CD4-positive, alpha-beta T cell (primary cell): Measurements from ENCODE around the gene GIPR. TPM values are rescaled to one million over a fixed set of nuclear protein-coding genes. Genes with fewer than 3 reads are reported as not detected.
A peak's percentile ranks its signal among the peaks of the same experiment; 100 is the strongest.
"Not testable (repeated sequence)": the region's sequence is repeated elsewhere in the genome, so short reads cannot be mapped to it uniquely, and the experiment has no call there.

ENCODE experiments used
- ATAC-seq: fragments of 200-7000 bp; cut with Tn5 transposase; one replicate; pipeline ENCODE4 v1.10.0; 2022; ENCODE audit warnings: mild to moderate bottlenecking; ENCODE audit not compliant: poor library complexity
- CTCF ChIA-PET: fragments of 350-600 bp; sonication (Branson Sonifier 250); formaldehyde crosslinking; loops from one replicate; lab custom pipeline; 2021; ENCODE audit warnings: antibody characterized with exemption, inconsistent platforms; lab: Charles Lee
- POLR2A ChIA-PET: fragments of 350-600 bp; sonication (Branson Sonifier 250); formaldehyde crosslinking; loops from one replicate; lab custom pipeline; 2021; ENCODE audit warnings: antibody characterized with exemption, inconsistent platforms; lab: Charles Lee
- DNase-seq, 14 experiments: peaks; one replicate each; pipeline ENCODE4 v3.0.0-alpha.2; 2013 to 2020; ENCODE audit warnings: mixed read lengths in 2 of 14
- H3K27ac ChIP-seq, 2 donors: one replicate each; pipeline versions ENCODE4 v1.5.1 to v1.7.0; 2013; ENCODE audit warnings: low read length in 2 of 2, low read depth in 1 of 2, mild to moderate bottlenecking in 1 of 2
- H3K27me3 ChIP-seq, 2 experiments: 1 replicate in 1 of 2; 2 replicates in 1 of 2; pipeline versions ENCODE4 v1.6.1 to v1.7.0; 2013; ENCODE audit warnings: low read length in 2 of 2, control low read depth in 1 of 2, mild to moderate bottlenecking in 1 of 2, moderate library complexity in 1 of 2; ENCODE audit not compliant: insufficient read depth in 2 of 2, control insufficient read depth in 1 of 2
- H3K36me3 ChIP-seq: one replicate; pipeline ENCODE4 v1.6.1; 2013; ENCODE audit warnings: low read length, control low read depth; ENCODE audit not compliant: insufficient read depth
- H3K4me1 ChIP-seq: one replicate; pipeline ENCODE4 v1.6.1; 2013; ENCODE audit warnings: low read length, control low read depth; ENCODE audit not compliant: insufficient read depth
- H3K4me3 ChIP-seq: one replicate; pipeline ENCODE4 v1.5.1; 2013; ENCODE audit warnings: mild to moderate bottlenecking, low read length, moderate library complexity
- H3K9me3 ChIP-seq, 2 experiments: 1 replicate in 1 of 2; 2 replicates in 1 of 2; pipeline versions ENCODE4 v1.6.1 to v1.7.0; 2013; ENCODE audit warnings: low read length in 2 of 2, mild to moderate bottlenecking in 2 of 2, control low read depth in 1 of 2, moderate library complexity in 1 of 2; ENCODE audit not compliant: control insufficient read depth in 1 of 2, insufficient read depth in 1 of 2
- H3K27ac Mint-ChIP-seq: one replicate; pipeline ENCODE4 v1.8.0; 2020; ENCODE audit warnings: mixed read lengths
- H3K27me3 Mint-ChIP-seq: one replicate; pipeline ENCODE4 v1.8.0; 2021; ENCODE audit warnings: mixed read lengths
- H3K36me3 Mint-ChIP-seq: one replicate; pipeline ENCODE4 v1.8.0; 2021; ENCODE audit warnings: low read depth, mixed read lengths
- H3K4me1 Mint-ChIP-seq: one replicate; pipeline ENCODE4 v1.8.0; 2021; ENCODE audit warnings: low read depth, mixed read lengths
- H3K4me3 Mint-ChIP-seq: one replicate; pipeline ENCODE4 v1.8.0; 2020; ENCODE audit warnings: mild to moderate bottlenecking, mixed read lengths
- H3K9me3 Mint-ChIP-seq: one replicate; pipeline ENCODE4 v1.8.0; 2020; ENCODE audit warnings: mixed read lengths
- intact Hi-C, 2 experiments: fragments of 100-400 bp; cut with DNase I in 1 of 2; cut with micrococcal nuclease in 1 of 2; formaldehyde crosslinking; loops; one replicate each; pipeline versions ENCODE4 v1.15.1 to v1.9.0; 2023 to 2025; cut with DNase I, micrococcal nuclease
- total RNA-seq, 174 experiments: library from RNA in 2 of 174; stranded (reverse) in 2 of 174; gene quantifications; one replicate each; pipeline ENCODE4 v1.2.3 and lab custom pipeline; 2021 to 2026
- TF ChIP-seq, protein P1 (sequence below): fragments of 200-600 bp; IDR thresholded peaks from one replicate; pipeline ENCODE4 v1.8.0; 2022; ENCODE audit warnings: antibody characterized with exemption, mild to moderate bottlenecking

The GIPR gene
- total RNA-seq, 2 experiments from 2014 or later: 2.4 to 3.0 TPM

DNA sequence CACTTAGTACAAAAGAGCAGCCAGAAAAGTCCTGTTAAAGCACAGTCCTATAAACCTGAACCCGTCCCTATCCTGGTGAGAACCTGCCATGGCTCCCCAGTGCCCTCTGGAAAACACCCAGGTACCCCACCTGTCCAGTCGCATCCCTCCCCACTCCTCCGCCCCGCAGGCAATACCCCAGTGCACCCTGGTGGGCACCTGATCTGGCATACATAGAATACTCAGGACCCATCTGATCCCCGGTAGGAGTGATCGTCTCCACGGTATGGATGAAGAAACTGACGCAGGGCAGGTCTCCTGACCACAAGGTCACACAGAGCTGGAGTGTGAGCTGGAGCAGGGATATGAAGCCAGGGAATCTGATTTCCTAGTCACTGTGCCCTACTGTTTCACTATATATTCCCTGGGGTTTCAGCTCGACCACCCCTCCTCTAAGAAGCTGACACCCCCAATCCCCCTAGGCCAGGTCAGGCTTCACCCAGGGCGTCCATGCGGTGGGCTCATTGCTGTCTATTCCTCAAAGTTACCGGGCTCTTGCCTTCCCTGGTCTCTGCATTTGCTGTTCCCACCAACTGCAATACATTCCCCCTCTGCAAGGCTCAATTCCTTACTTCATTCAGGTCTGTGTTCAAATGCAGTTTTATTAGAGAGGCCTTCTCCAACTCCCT, 50.1 kb downstream of the GIPR start:
- TF ChIP-seq, protein P1, sequence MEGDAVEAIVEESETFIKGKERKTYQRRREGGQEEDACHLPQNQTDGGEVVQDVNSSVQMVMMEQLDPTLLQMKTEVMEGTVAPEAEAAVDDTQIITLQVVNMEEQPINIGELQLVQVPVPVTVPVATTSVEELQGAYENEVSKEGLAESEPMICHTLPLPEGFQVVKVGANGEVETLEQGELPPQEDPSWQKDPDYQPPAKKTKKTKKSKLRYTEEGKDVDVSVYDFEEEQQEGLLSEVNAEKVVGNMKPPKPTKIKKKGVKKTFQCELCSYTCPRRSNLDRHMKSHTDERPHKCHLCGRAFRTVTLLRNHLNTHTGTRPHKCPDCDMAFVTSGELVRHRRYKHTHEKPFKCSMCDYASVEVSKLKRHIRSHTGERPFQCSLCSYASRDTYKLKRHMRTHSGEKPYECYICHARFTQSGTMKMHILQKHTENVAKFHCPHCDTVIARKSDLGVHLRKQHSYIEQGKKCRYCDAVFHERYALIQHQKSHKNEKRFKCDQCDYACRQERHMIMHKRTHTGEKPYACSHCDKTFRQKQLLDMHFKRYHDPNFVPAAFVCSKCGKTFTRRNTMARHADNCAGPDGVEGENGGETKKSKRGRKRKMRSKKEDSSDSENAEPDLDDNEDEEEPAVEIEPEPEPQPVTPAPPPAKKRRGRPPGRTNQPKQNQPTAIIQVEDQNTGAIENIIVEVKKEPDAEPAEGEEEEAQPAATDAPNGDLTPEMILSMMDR: no peak
- intact Hi-C loops: loop anchor here (1.0 to 5.0 kb wide), 8 partner anchors 12 to 629 kb away; partner anchors contain the start of genes FBXO46 (in 2 of the 2), QPCTL (in 2 of the 2), CCDC61 (in 1 of the 2) and FOXA3 (in 1 of the 2)
- ChIA-PET POLR2A (interaction anchor here (0.7 to 4.0 kb wide), 12 partner anchors 9 to 539 kb away, joined by 3 to 56 read pairs (median 6); partner anchors contain the start of genes BLOC1S3, FBXO46, FOSB and OPA3), CTCF (interaction anchor here (1.1 to 3.9 kb wide), 4 partner anchors 12 to 239 kb away, joined by 5 to 22 read pairs (median 10); partner anchors contain the start of genes FBXO46 and QPCTL)
- Mint-ChIP-seq H3K9me3 (no peaks in the 10 kb centered on the region), H3K36me3 (peaks cover 27% of the 10 kb centered on the region), H3K4me3 (peak overlapping the region; percentile 90), H3K27me3 (no peaks in the 10 kb centered on the region), H3K4me1 (peaks cover 42% of the 10 kb centered on the region), H3K27ac (peak overlapping the region; percentile 89)
- H3K27me3 ChIP-seq: no peaks in the 10 kb centered on the region
- H3K9me3 ChIP-seq: no peaks in the 10 kb centered on the region
- peaks cover 28% of the 10 kb centered on the region for H3K4me1 ChIP-seq
- peak overlapping the region; percentile 78 for H3K4me3 ChIP-seq
- peak overlapping the region; percentile 80 to 96 for H3K27ac ChIP-seq
- ATAC-seq (no peak), DNase-seq (no peak)
- H3K36me3 ChIP-seq: peaks cover 26% of the 10 kb centered on the region

DNA sequence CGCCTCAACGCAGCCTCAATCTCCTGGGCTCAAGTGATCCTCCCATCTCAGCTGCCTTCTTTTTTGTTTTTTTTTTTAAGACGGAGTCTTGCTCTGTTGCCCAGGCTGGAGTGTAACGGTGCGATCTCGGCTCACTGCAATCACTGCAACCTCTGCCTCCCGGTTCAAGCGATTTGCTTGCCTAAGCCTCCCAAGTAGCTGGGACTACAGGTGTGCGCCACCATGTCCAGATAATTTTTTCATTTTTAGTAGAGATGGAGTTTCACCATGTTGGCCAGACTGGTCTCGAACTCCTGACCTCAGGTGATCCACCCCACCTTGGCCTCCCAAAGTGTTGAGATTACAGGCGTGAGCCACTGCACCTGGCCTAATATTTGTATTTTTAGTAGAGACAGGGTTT, 52.0 kb downstream of the GIPR start:
- H3K4me3 Mint-ChIP-seq, H3K9me3 ChIP-seq, H3K27me3 ChIP-seq, DNase-seq, intact Hi-C loops, H3K4me3 ChIP-seq, POLR2A ChIA-PET, H3K27me3 Mint-ChIP-seq, H3K27ac ChIP-seq, H3K9me3 Mint-ChIP-seq, ATAC-seq: not testable (repeated sequence)
- H3K36me3 Mint-ChIP-seq: peaks cover 33% of the 10 kb centered on the region
- H3K27ac Mint-ChIP-seq: peak overlapping the region; percentile 43
- H3K4me1 ChIP-seq: peaks cover 27% of the 10 kb centered on the region
- peaks cover 29% of the 10 kb centered on the region for H3K36me3 ChIP-seq
- H3K4me1 Mint-ChIP-seq: peaks cover 45% of the 10 kb centered on the region
- CTCF ChIA-PET: interaction anchor here (0.8 to 1.5 kb wide), 3 partner anchors 11 to 50 kb away, joined by 3 read pairs; partner anchors contain the start of gene FBXO46

DNA sequence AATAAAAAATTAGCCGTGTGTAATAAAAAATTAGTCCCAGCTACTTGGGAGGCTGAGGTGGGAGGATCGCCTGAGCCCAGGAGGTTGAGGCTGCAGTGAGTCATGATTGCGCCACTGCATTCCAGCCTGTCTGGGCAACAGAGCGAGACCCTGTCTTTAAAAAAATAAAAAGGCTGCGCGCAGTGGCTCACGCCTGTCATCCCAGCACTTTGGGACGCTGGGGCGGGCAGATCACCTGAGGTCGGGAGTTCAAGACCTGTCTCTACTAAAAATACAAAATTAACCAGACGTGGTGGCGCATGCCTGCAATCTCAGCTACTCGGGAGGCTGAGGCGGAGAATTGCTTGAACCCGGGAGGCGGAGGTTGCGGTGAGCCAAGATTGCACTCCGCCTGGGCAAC, 60.7 kb downstream of the GIPR start:
- ATAC-seq, DNase-seq, H3K27me3 Mint-ChIP-seq, H3K4me3 ChIP-seq, H3K27ac Mint-ChIP-seq, H3K27me3 ChIP-seq, intact Hi-C loops, H3K9me3 Mint-ChIP-seq, CTCF ChIA-PET, H3K9me3 ChIP-seq, H3K27ac ChIP-seq, H3K36me3 ChIP-seq: not testable (repeated sequence)
- H3K4me3 Mint-ChIP-seq: peak overlapping the region; percentile 58
- POLR2A ChIA-PET: interaction anchor here (3.7 kb wide), 1 partner anchor 12 kb away, joined by 56 read pairs; no protein-coding TSS in a partner anchor
- peaks cover 18% of the 10 kb centered on the region for H3K36me3 Mint-ChIP-seq
- H3K4me1 ChIP-seq: peaks cover 37% of the 10 kb centered on the region
- H3K4me1 Mint-ChIP-seq: peaks cover 40% of the 10 kb centered on the region

DNA sequence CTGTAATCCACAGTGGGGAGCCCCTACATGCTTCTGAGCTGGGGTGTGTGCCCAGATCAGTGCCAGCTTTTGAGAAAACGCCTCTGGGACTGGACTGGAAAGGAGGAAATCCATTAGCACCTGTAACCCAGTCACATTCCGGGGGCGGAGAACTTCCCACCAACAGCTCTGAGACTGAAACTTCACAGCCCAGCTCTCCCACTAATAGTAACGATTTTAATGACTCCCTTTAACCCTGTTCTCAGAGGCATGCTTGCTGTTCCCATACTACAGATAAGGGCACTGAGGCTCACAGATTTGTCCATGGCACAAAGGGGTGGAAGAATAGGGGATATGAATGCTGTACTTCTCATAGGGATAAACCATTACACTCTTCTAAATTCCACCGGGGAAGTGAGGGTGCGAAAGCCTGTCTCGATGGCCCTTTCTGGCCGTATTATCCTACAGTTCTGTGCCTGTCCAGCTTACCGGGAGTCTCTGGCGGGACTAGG, 61.8 kb downstream of the GIPR start:
- Histone ChIP-seq H3K27ac (peak overlapping the region in 1 of 2 donors; percentile 49), H3K4me3 (peak overlapping the region; percentile 77), H3K36me3 (peaks cover 5% of the 10 kb centered on the region), H3K27me3 (no peaks in the 10 kb centered on the region), H3K9me3 (no peaks in the 10 kb centered on the region), H3K4me1 (peaks cover 37% of the 10 kb centered on the region)
- intact Hi-C loops: loop anchor here (1.0 to 5.0 kb wide), 4 partner anchors 13 to 157 kb away; partner anchors contain the start of genes IRF2BP1 (in 1 of the 2) and SIX5 (in 1 of the 2)
- H3K4me1 Mint-ChIP-seq: peaks cover 33% of the 10 kb centered on the region
- ATAC-seq: no peak
- peak overlapping the region; percentile 83 for H3K27ac Mint-ChIP-seq
- TF ChIP-seq, protein P1: no peak
- DNase-seq: no peak
- peaks cover 12% of the 10 kb centered on the region for H3K36me3 Mint-ChIP-seq
- POLR2A ChIA-PET: interaction anchor here (0.5 to 3.7 kb wide), 5 partner anchors 13 to 690 kb away, joined by 3 to 56 read pairs (median 4); partner anchors contain the start of genes IRF2BP1, MYPOP and SIX5
- H3K27me3 Mint-ChIP-seq: no peaks in the 10 kb centered on the region
- H3K4me3 Mint-ChIP-seq: peak overlapping the region; percentile 97
- no peaks in the 10 kb centered on the region for H3K9me3 Mint-ChIP-seq
- CTCF ChIA-PET: interaction anchor here (1.2 to 2.6 kb wide), 6 partner anchors 10 to 172 kb away, joined by 3 to 14 read pairs (median 10); partner anchors contain the start of genes MYPOP, QPCTL, SIX5 and SNRPD2
